GM18517 (cell line): ENCODE results near the gene IKZF3.
"Not testable (repeated sequence)": the region's sequence is repeated elsewhere in the genome, so short reads cannot be mapped to it uniquely, and the experiment has no call there.

Source experiments
- ATAC-seq: cut with Tn5 transposase; IDR thresholded peaks from one replicate; pipeline ENCODE4 v1.9.1; 2021; ENCODE audit warnings: mild to moderate bottlenecking, moderate library complexity; ENCODE audit not compliant: unreplicated experiment

The IKZF3 gene

GRCh38 chr17:39757176-39757662 is 106.9 kb downstream of the IKZF3 start:
- ATAC-seq, result no peak

- ATAC-seq, result no peak
These were observed 107.6 kb downstream of the IKZF3 start for GRCh38 chr17:39756380-39757079.

DNA sequence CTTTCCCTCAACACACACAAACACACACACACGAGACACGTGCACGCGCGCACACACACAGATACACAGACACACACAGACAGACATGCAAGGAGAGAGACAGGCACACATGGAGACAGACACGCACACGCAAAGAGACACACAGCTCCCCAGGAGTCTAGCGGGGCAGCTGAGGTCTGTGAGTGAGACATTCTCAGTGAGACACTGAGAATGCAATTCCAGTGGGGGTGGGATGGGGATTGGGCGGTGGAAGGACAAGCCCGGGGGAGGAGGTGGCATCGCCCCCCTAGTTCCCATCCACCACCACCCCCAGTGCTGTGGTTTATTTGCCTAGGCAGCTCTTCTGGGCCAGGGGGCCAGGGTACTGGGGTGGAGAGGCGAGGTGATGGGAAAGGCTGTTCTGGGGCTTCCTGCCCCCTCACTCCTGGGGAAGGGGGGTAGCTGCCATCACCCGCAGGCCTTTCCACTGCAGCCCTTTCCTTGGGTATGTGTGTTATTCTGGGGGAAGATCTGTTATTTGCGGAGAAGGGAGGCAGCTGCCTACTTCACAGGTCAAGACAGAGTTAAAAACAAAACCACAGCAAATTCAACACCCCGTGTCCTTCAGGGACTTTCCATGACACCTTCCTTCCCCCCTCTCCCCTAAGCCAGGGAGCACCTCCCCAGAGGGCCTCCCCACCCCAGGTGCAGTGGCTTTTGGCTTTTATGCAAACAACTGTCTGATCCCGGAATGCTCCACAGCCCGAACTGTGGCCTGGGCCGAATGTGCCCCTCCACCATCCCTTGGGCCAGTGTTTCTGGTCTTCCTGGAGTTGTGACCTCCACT is 108.3 kb downstream of the IKZF3 start:
- peak; percentile 33 for ATAC-seq

DNA sequence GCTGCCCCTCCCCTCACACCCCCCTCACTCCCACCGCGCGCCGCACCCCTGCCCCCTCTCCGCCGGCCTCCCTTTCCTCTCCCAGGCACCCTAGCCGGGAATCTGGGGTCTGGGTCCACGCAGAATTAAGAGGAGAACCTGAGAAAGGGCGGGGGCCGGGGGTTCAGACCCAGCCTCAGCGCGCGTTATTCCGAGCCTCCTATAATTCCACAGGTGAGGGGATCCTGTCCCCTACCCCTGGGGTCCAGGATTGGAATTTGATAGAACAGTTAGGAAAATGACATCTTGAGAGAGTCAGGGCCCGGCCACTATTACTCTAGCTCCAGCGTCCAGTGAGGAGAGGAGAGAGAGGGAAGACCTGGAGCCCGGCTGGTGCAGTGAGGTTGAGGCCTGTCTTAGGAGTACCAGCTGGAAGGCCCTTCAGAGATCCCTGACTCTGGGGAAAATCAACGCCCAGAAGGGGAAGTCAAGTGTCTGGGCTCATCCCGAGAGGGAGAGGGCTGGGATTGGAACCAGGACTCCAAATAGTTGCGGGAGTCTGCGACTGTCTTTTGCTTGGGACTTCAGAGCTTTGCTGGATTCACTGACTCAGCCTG is 109.1 kb downstream of the IKZF3 start:
- no peak for ATAC-seq

- peak; percentile 60 for ATAC-seq
These were observed 109.8 kb downstream of the IKZF3 start for GRCh38 chr17:39754161-39754957.

DNA sequence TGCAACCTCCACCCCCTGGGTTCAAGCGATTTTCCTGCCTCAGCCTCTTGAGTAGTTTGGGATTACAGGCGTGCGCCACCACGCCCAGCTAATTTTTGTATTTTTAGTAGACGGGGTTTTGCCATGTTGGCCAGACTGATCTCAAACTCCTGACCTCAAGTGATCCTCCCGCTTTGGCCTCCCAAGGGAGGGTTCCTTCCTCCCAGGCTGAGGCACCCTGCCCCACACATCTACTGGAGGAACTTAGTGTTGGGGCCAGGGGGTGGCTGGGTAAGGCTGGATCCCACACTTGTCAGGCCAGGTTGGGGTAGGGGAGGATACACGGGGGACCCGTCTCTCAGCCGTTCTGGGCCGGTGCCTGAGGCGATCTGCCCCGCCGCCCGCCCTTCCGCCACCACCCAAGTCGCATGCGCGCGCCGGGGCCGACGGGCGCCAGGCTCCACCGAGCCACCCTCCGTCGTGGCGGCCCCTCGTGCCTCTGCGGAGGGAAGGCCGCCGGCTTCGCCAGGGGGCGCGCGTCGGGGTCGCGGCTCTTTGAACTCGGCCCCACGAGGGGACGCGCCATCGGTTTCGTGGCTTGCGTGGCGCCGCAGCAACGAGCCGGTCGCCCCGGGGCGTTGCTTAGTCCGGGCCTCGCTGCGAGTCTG is 110.5 kb downstream of the IKZF3 start:
- ATAC-seq, result peak; percentile 23

- ATAC-seq, result no peak
These were observed 111.8 kb downstream of the IKZF3 start for GRCh38 chr17:39752241-39752881.

- ATAC-seq, result no peak
These were observed 112.5 kb downstream of the IKZF3 start for GRCh38 chr17:39751637-39752036.

DNA sequence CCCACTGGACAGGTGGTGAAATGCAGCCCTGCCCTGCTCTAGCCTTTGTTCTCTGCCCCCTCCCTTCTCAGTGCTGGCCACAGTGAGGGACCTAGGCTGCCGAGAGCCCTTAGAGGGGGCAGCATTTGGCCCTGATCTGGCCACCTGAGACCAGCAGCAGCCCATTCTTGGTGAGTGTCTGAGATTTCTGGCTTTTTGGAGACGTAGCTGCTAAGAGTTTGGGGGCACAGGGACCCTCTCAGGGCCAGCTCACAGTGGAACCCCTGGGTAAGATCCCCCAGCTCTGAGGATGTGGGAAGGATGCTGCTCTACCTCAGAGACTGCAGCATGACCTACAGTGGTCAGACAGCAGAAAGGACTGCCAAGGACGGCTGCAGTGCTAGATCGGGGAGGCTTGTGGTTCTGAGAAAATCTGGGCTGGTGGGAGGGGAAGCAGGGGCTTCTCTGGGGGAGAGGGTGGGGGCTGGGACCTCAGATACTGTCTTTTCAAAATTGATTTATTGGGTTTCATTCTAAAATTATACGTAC is 113.0 kb downstream of the IKZF3 start:
- no peak for ATAC-seq

- ATAC-seq, result no peak
These were observed 113.7 kb downstream of the IKZF3 start for GRCh38 chr17:39750131-39751015.

GRCh38 chr17:39748444-39749034 is 115.6 kb downstream of the IKZF3 start:
- not testable (repeated sequence) for ATAC-seq

DNA sequence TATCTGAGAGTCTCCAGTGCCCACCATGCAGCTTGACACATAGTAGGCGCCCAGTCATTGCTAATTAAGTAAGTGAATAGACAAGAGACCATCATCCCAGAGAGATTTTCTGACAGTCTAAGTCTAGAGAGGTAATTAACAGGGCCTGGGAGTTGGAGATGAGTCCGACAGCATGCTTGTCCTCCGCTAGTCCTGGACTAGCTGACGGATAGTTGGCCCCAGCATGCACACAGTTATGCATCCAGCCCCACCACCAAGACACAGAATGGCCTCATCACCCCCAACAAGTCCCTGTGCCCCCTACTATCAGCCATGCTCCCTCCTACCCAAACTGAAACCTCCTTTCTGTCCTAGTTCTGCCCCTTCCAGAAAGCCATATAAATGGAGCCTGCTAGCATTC is 116.4 kb downstream of the IKZF3 start:
- no peak for ATAC-seq

DNA sequence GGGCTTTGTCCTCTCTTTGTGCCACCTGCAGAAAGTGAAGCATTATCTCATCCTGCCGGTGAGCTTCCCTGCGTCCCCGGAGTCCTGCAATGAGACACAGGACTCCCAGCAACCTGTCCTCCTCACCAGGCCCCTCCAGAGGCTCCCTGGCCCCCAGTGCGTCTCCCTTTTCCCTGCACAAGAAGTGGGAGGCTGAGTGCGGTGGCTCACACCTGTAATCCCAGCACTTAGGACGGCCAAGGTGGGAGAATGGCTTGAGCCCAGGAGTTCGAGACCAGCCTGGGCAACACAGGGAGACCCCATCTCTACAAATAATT is 118.0 kb downstream of the IKZF3 start:
- no peak for ATAC-seq

- no peak for ATAC-seq
These were observed 118.6 kb downstream of the IKZF3 start for GRCh38 chr17:39745335-39746144.

- no peak for ATAC-seq
These were observed 119.3 kb downstream of the IKZF3 start for GRCh38 chr17:39744836-39745215.

GRCh38 chr17:39744075-39744835 is 119.9 kb downstream of the IKZF3 start:
- ATAC-seq, result no peak

DNA sequence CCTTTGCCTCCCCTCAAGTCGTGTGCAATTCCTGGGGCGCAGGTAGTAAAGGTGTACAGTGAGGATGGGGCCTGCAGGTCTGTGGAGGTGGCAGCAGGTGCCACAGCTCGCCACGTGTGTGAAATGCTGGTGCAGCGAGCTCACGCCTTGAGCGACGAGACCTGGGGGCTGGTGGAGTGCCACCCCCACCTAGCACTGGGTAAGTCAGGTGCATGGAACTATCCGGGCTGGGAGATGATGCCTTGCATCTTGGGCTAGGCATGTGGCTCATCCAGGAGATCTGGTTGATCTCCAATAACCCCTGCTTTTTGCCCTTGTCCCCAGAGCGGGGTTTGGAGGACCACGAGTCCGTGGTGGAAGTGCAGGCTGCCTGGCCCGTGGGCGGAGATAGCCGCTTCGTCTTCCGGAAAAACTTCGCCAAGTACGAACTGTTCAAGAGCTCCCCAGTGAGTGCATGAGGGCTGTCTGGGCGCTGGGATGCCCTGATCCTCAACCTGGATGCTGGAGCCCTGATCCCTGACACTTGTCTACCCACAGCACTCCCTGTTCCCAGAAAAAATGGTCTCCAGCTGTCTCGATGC is 121.2 kb downstream of the IKZF3 start:
- ATAC-seq, result no peak
